PFSK-1 (cell line): ENCODE data around the gene UCKL1.

Experiments
- FOXP2 ChIP-seq: optimal IDR thresholded peaks from 2 replicates; pipeline ENCODE3; 2011; ENCODE audit warnings: borderline replicate concordance, control low read depth, inconsistent platforms; ENCODE audit not compliant: insufficient read depth; ENCODE audit errors: extremely low read length, extremely low read depth
- POLR2AphosphoS5 ChIP-seq: IDR thresholded peaks from 2 replicates; pipeline ENCODE4 v1.6.1; 2012; ENCODE audit warnings: low read depth, mild to moderate bottlenecking, control low read depth, low read length, moderate library complexity
- REST ChIP-seq, 2 experiments: IDR thresholded peaks; 2 replicates each; pipeline versions ENCODE4 v1.6.1 to v1.8.0; 2011 to 2012; ENCODE audit warnings: low read depth in 2 of 2, low read length in 2 of 2, control low read depth in 1 of 2, inconsistent platforms in 1 of 2, mild to moderate bottlenecking in 1 of 2, moderate library complexity in 1 of 2; ENCODE audit not compliant: insufficient read depth in 1 of 2
- SIN3A ChIP-seq: IDR thresholded peaks from 2 replicates; pipeline ENCODE4 v1.6.1; 2012; ENCODE audit warnings: mild to moderate bottlenecking, low read length, moderate library complexity, borderline replicate concordance; ENCODE audit not compliant: insufficient read depth
- TAF1 ChIP-seq: IDR thresholded peaks from 2 replicates; pipeline ENCODE4 v1.6.1; 2012; ENCODE audit warnings: low read length, control low read depth, borderline replicate concordance; ENCODE audit not compliant: insufficient read depth

The UCKL1 gene

GRCh38 chr20:63895202-63895951, 60.8 kb downstream of the UCKL1 start:
- TF ChIP-seq POLR2AphosphoS5, result no peak
- no peak for TF ChIP-seq SIN3A
- no peak for TF ChIP-seq REST (IDR thresholded peaks at IDR 0.05; ENCODE audit: insufficient read depth in 1 of 2, low read depth in 2 of 2, low read length in 2 of 2)
- TF ChIP-seq FOXP2, result no peak
- no peak for TF ChIP-seq TAF1

- TF ChIP-seq TAF1 (no peak), SIN3A (no peak; the same call in 1 of the 2 replicates), REST (IDR thresholded peaks at IDR 0.05; ENCODE audit: insufficient read depth in 1 of 2, low read depth in 2 of 2, low read length in 2 of 2) (no peak), FOXP2 (peak; percentile 4), POLR2AphosphoS5 (peak; percentile 76; the same call in 1 of the 2 replicates)
These were observed 61.6 kb downstream of the UCKL1 start, which contains the start of gene DNAJC5 for GRCh38 chr20:63894358-63895201. Gene DNAJC5 (plus strand): TSS chr20:63895126. CDS start chr20:63928346, 33,220 bp downstream.

- TF ChIP-seq SIN3A (0 out of 2 replicates have a peak, but pooled peaks have one; percentile 21), REST (IDR thresholded peaks at IDR 0.05; ENCODE audit: insufficient read depth in 1 of 2, low read depth in 2 of 2, low read length in 2 of 2) (no peak)
These were observed 62.2 kb downstream of the UCKL1 start for GRCh38 chr20:63893999-63894357.

- TF ChIP-seq FOXP2, result no peak
- TF ChIP-seq TAF1, result no peak
- TF ChIP-seq SIN3A, result no peak
- no peak for TF ChIP-seq REST (IDR thresholded peaks at IDR 0.05; ENCODE audit: insufficient read depth in 1 of 2, low read depth in 2 of 2, low read length in 2 of 2)
- TF ChIP-seq POLR2AphosphoS5, result no peak
These were observed 63.8 kb downstream of the UCKL1 start for GRCh38 chr20:63892402-63892801.
